GM19395 (cell line): ENCODE data around the gene KRTAP12-4.
"Not testable (repeated sequence)": the region's sequence is repeated elsewhere in the genome, so short reads cannot be mapped to it uniquely, and the experiment has no call there.

Experiments
- ATAC-seq: cut with Tn5 transposase; IDR thresholded peaks from one replicate; pipeline ENCODE4 v1.9.1; 2021; ENCODE audit warnings: mild to moderate bottlenecking, moderate library complexity; ENCODE audit not compliant: unreplicated experiment

Gene KRTAP12-4

GRCh38 chr21:44657635-44658540 lies 3.4 kb upstream of the KRTAP12-4 start, which contains the start of gene KRTAP12-3:
Gene KRTAP12-3, plus strand, starts transcription at chr21:44657932. Its CDS starts 48 bp downstream, at chr21:44657980.
- ATAC-seq: no peak

- ATAC-seq: no peak
Observed at GRCh38 chr21:44656868-44657267, 2.4 kb upstream of the KRTAP12-4 start.

GRCh38 chr21:44653656-44654575 lies 543 bp downstream of the KRTAP12-4 start:
- no peak for ATAC-seq

- no peak for ATAC-seq
Observed at GRCh38 chr21:44653123-44653522, 1.3 kb downstream of the KRTAP12-4 start.

GRCh38 chr21:44650973-44651675 lies 3.3 kb downstream of the KRTAP12-4 start:
- ATAC-seq: no peak

- no peak for ATAC-seq
Observed at GRCh38 chr21:44650265-44650972, 4.0 kb downstream of the KRTAP12-4 start.

GRCh38 chr21:44649521-44650100 lies 4.8 kb downstream of the KRTAP12-4 start:
- no peak for ATAC-seq

- no peak for ATAC-seq
Observed at GRCh38 chr21:44648557-44649311, 5.7 kb downstream of the KRTAP12-4 start.

- ATAC-seq: no peak
Observed at GRCh38 chr21:44647222-44647552, 7.3 kb downstream of the KRTAP12-4 start.

- not testable (repeated sequence) for ATAC-seq
Observed at GRCh38 chr21:44646366-44647221, 7.9 kb downstream of the KRTAP12-4 start, which contains the start of gene KRTAP10-11. Gene KRTAP10-11, plus strand, starts transcription at chr21:44646414. Its CDS starts 45 bp downstream, at chr21:44646459.

- ATAC-seq: no peak
Observed at GRCh38 chr21:44644878-44645277, 9.6 kb downstream of the KRTAP12-4 start.

- ATAC-seq: no peak
Observed at GRCh38 chr21:44643741-44644310, 10.6 kb downstream of the KRTAP12-4 start.

GRCh38 chr21:44640761-44641160 lies 13.7 kb downstream of the KRTAP12-4 start:
- no peak for ATAC-seq

- ATAC-seq: no peak
Observed at GRCh38 chr21:44639331-44639655, 15.2 kb downstream of the KRTAP12-4 start.

GRCh38 chr21:44638506-44639330 lies 15.7 kb downstream of the KRTAP12-4 start:
- ATAC-seq: not testable (repeated sequence)

GRCh38 chr21:44637851-44638348 lies 16.6 kb downstream of the KRTAP12-4 start:
- ATAC-seq: not testable (repeated sequence)
